Mammary epithelial cell (primary cell): ENCODE data around the gene RYR2.

ENCODE experiments used
- CTCF ChIP-seq, 2 donors: IDR thresholded peaks in 1 of 2; conservative IDR thresholded peaks in 1 of 2; 2 replicates each; pipeline ENCODE4 v1.5.1; 2011 to 2012; ENCODE audit warnings: inconsistent platforms in 2 of 2, low read length in 2 of 2, mild to moderate bottlenecking in 2 of 2, control low read depth in 1 of 2, low read depth in 1 of 2; ENCODE audit not compliant: insufficient read depth in 1 of 2; ENCODE audit errors: extremely low read depth in 1 of 2
- EZH2 ChIP-seq: IDR thresholded peaks from 2 replicates; pipeline ENCODE4 v1.6.1; 2012; ENCODE audit warnings: low read length, inconsistent platforms, borderline replicate concordance

DNA sequence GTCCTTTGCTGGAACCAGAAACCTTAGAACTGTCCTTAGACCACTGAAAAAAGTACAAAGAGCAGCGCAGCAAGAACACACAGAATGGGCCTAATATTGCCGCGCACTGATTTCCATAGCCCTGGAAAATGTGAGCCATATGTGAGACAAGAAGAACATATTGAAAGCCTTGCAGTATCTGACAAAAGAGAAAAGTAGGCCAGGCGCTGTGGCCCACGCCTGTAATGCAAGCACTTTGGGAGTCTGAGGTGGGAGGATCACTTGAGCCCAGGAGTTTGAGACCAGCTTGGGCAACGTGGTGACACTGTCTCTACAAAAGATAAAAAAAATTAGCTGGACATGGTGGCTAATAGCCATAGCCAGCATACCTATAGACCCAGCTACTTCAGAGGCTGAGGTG lies 300.7 kb downstream of the RYR2 start:
- no peak for TF ChIP-seq EZH2
- TF ChIP-seq CTCF (conservative IDR thresholded peaks at IDR 0.05 in 1 of 2, IDR thresholded peaks at IDR 0.05 in 1 of 2; ENCODE audit: extremely low read depth in 1 of 2, insufficient read depth in 1 of 2, low read depth in 1 of 2, low read length in 2 of 2): no peak
